ENCODE measurements around the gene SNX10. TPM values are rescaled to one million over a fixed set of nuclear protein-coding genes. Genes with fewer than 3 reads are reported as not detected.

SNX10 gene
- total and polyA plus RNA-seq, 2 of the 4 experiments (the other 2 are of a cell fraction): not detected

DNA sequence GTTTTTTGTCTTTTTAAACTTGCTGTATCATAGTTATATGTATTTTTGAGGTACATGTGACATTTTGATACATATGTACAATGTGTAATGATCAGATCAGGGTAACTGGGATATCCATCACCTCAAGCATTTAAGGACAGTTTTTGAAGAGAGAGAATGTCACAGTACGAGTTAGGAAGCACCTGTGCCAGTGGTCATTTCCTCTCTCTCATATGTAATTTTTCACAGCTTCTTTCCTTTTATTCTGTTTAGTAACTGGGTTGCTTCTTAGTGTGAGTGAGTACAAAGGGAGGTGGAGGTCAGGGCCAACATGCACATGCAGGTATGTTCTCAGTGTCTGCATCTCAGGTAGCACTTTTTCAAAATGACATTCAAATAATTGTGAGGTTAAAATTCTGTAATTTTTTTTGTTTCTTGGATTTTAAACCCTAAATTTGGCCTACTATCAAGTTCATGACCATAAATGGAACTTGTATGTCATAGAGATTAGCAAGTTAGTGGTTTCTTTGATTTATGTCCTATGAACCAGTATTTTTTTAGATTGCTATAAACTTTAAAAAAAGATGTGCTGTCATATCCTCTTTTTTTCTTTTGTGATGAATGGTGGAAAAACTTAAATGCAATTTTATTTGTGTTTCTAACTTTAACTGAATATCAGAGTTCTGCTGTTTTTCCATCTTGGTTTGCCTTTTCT is 42.7 kb downstream of the SNX10 start:
- no peak overlapping the region for H2BK120ac ChIP-seq (ENCODE audit: low read depth, low read length)
- no peak overlapping the region for H3K4ac ChIP-seq (ENCODE audit: low read depth, low read length)
- no peak overlapping the region for H3K27ac ChIP-seq (ENCODE audit: insufficient read depth, low read length)
- H4K5ac ChIP-seq (ENCODE audit: low read depth, low read length): no peak overlapping the region
- intact Hi-C loops (cut with micrococcal nuclease) (no loop called here), in situ Hi-C loops (cut with MboI; ENCODE audit: low sequenced_read_pairs) (no loop called here), dilution Hi-C loops (cut with HindIII; ENCODE audit: low sequenced_read_pairs, unreplicated experiment) (no loop called here)
- no peak overlapping the region for H2BK20ac ChIP-seq (ENCODE audit: low read depth, low read length)
- BruUV-seq (replicated peaks): no TSS peak
- H4K20me1 ChIP-seq (ENCODE audit: insufficient read depth, low read length): no peaks in the 10 kb centered on the region
- H2AK9ac ChIP-seq (replicated peaks; ENCODE audit: low read depth, low read length, poor library complexity): no peak overlapping the region
- CTCF ChIA-PET: no interaction called here
- H3K36me3 ChIP-seq (ENCODE audit: control insufficient read depth, insufficient read depth, low read length): no peaks in the 10 kb centered on the region
- no peak overlapping the region for H3K14ac ChIP-seq (replicated peaks; ENCODE audit: low read depth, low read length)
- H4K8ac ChIP-seq (ENCODE audit: low read depth in 2 of 2, low read length in 2 of 2): no peak overlapping the region
- H3K18ac ChIP-seq (ENCODE audit: low read depth, low read length): no peak overlapping the region
- no peak overlapping the region for H4K91ac ChIP-seq (ENCODE audit: insufficient read depth, low read depth, low read length)
- H3K9me3 ChIP-seq (ENCODE audit: control insufficient read depth, insufficient read depth, low read length): no peaks in the 10 kb centered on the region
- H3K4me1 ChIP-seq (ENCODE audit: control insufficient read depth, insufficient read depth, low read length): no peaks in the 10 kb centered on the region
- no peaks in the 10 kb centered on the region for H3K27me3 ChIP-seq (ENCODE audit: control insufficient read depth, insufficient read depth, low read length)
- no peaks in the 10 kb centered on the region for H3K79me1 ChIP-seq (ENCODE audit: low read depth in 1 of 2, low read length in 2 of 2)
- POLR2A ChIA-PET (ENCODE audit: unreplicated experiment): no interaction called here
- no peaks in the 10 kb centered on the region for H3K9me1 ChIP-seq (ENCODE audit: insufficient read depth, low read length)
- no CpG with 5 or more reads among the region's 1 CpG for WGBS, 2 experiments (ENCODE audit: extremely low coverage in 2 of 2, insufficient read length in 1 of 2)
- H2BK5ac ChIP-seq (ENCODE audit: low read depth, low read length, poor library complexity, severe bottlenecking): no peak overlapping the region
- no peak overlapping the region for H3K9ac ChIP-seq (ENCODE audit: low read depth, low read length)
- no peak overlapping the region for H3K56ac ChIP-seq (ENCODE audit: extremely low read depth, insufficient read depth, low read length)
- H3K23ac ChIP-seq (ENCODE audit: low read depth, low read length): no peak overlapping the region
- ATAC-seq (ENCODE audit: low read depth) (no peak), DNase-seq (no peak)
- no peak overlapping the region for H2AFZ ChIP-seq (replicated peaks; ENCODE audit: low read length, poor library complexity)
- no peak overlapping the region for H3K4me2 ChIP-seq (ENCODE audit: low read depth, low read length)
- no peak overlapping the region for H2AK5ac ChIP-seq (ENCODE audit: low read depth, low read length)
- H2BK15ac ChIP-seq (ENCODE audit: low read depth, low read length): no peak overlapping the region
- H3K4me3 ChIP-seq (ENCODE audit: insufficient read depth, low read depth, low read length): no peak overlapping the region
- TF ChIP-seq, protein P1, sequence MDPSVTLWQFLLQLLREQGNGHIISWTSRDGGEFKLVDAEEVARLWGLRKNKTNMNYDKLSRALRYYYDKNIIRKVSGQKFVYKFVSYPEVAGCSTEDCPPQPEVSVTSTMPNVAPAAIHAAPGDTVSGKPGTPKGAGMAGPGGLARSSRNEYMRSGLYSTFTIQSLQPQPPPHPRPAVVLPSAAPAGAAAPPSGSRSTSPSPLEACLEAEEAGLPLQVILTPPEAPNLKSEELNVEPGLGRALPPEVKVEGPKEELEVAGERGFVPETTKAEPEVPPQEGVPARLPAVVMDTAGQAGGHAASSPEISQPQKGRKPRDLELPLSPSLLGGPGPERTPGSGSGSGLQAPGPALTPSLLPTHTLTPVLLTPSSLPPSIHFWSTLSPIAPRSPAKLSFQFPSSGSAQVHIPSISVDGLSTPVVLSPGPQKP (IDR thresholded peaks at IDR 0.05; ENCODE audit: borderline replicate concordance, low read depth, low read length): no peak
- TF ChIP-seq, protein P2, sequence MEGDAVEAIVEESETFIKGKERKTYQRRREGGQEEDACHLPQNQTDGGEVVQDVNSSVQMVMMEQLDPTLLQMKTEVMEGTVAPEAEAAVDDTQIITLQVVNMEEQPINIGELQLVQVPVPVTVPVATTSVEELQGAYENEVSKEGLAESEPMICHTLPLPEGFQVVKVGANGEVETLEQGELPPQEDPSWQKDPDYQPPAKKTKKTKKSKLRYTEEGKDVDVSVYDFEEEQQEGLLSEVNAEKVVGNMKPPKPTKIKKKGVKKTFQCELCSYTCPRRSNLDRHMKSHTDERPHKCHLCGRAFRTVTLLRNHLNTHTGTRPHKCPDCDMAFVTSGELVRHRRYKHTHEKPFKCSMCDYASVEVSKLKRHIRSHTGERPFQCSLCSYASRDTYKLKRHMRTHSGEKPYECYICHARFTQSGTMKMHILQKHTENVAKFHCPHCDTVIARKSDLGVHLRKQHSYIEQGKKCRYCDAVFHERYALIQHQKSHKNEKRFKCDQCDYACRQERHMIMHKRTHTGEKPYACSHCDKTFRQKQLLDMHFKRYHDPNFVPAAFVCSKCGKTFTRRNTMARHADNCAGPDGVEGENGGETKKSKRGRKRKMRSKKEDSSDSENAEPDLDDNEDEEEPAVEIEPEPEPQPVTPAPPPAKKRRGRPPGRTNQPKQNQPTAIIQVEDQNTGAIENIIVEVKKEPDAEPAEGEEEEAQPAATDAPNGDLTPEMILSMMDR (conservative IDR thresholded peaks at IDR 0.05; ENCODE audit: low read depth, low read length): no peak
- TF ChIP-seq BHLHE40 (IDR thresholded peaks at IDR 0.05; ENCODE audit: low read depth, low read length): no peak
- TF ChIP-seq RAD21 (IDR thresholded peaks at IDR 0.05; ENCODE audit: low read length): no peak
- TF ChIP-seq MXI1 (IDR thresholded peaks at IDR 0.05; ENCODE audit: borderline replicate concordance, low read depth, low read length): no peak
- TF ChIP-seq CEBPB (IDR thresholded peaks at IDR 0.05; ENCODE audit: low read depth, low read length): no peak
- no peak for TF ChIP-seq CHD1 (IDR thresholded peaks at IDR 0.05; ENCODE audit: low read depth, low read length)

All from IMR-90 (cell line).